Activated CD8-positive, alpha-beta T cell treated with anti-CD3 and anti-CD28 coated beads for 36 hours (primary cell): ENCODE data around the gene FAM217A. TPM values are rescaled to one million over a fixed set of nuclear protein-coding genes. Genes with fewer than 3 reads are reported as not detected.

Experiments
- ATAC-seq: fragments of 200-7000 bp; cut with Tn5 transposase; one replicate; pipeline ENCODE4 v1.10.0; 2021; ENCODE audit warnings: mild to moderate bottlenecking, moderate library complexity
- CTCF ChIA-PET: fragments of 350-600 bp; sonication (Branson Sonifier 250); formaldehyde crosslinking; loops from one replicate; lab custom pipeline; 2021; ENCODE audit warnings: antibody characterized with exemption; lab: Charles Lee
- POLR2A ChIA-PET: fragments of 350-600 bp; sonication (Branson Sonifier 250); formaldehyde crosslinking; loops from one replicate; lab custom pipeline; 2021; ENCODE audit warnings: antibody characterized with exemption; lab: Charles Lee
- DNase-seq: peaks from one replicate; pipeline ENCODE4 v3.0.0-alpha.2; 2020
- H3K27ac Mint-ChIP-seq: one replicate; pipeline ENCODE4 v1.8.0; 2021; ENCODE audit warnings: mild to moderate bottlenecking, mixed read lengths
- H3K27me3 Mint-ChIP-seq: one replicate; pipeline ENCODE4 v1.8.0; 2021; ENCODE audit warnings: mixed read lengths
- H3K36me3 Mint-ChIP-seq: one replicate; pipeline ENCODE4 v1.8.0; 2021; ENCODE audit warnings: low read depth, mixed read lengths
- H3K4me1 Mint-ChIP-seq: one replicate; pipeline ENCODE4 v1.8.0; 2021; ENCODE audit warnings: low read depth, mixed read lengths
- H3K4me3 Mint-ChIP-seq: one replicate; pipeline ENCODE4 v1.8.0; 2021; ENCODE audit warnings: mild to moderate bottlenecking, moderate library complexity, mixed read lengths
- H3K9me3 Mint-ChIP-seq: one replicate; pipeline ENCODE4 v1.8.0; 2021; ENCODE audit warnings: mixed read lengths
- CTCF ChIP-seq: fragments of 200-600 bp; IDR thresholded peaks from one replicate; pipeline ENCODE4 v1.8.0; 2022; ENCODE audit warnings: antibody characterized with exemption, mild to moderate bottlenecking
- intact Hi-C: fragments of 100-400 bp; cut with micrococcal nuclease; formaldehyde crosslinking; loops from one replicate; pipeline ENCODE4 v1.10.0; 2022
- total RNA-seq, 2 experiments: library from RNA; stranded (reverse); gene quantifications; one replicate each; pipeline ENCODE4 v1.2.3, GENCODE V29; 2021

Gene FAM217A
- total RNA-seq, 2 experiments from 2014 or later = not detected

GRCh38 chr6:4108561-4109093 lies 29.7 kb upstream of the FAM217A start:
- no peaks in the 10 kb centered on the region for H3K36me3 Mint-ChIP-seq
- no peak for TF ChIP-seq CTCF
- no peak overlapping the region for H3K27ac Mint-ChIP-seq
- CTCF ChIA-PET = interaction anchor here (1.4 kb wide), 1 partner anchor 9 kb away, joined by 5 read pairs; no protein-coding TSS in a partner anchor
- H3K27me3 Mint-ChIP-seq = no peaks in the 10 kb centered on the region
- no peaks in the 10 kb centered on the region for H3K4me1 Mint-ChIP-seq
- H3K4me3 Mint-ChIP-seq = no peak overlapping the region
- no peak for ATAC-seq
- DNase-seq = no peak
- peaks cover 9% of the 10 kb centered on the region for H3K9me3 Mint-ChIP-seq
- intact Hi-C loops = no loop called here
- POLR2A ChIA-PET = no interaction called here

- DNase-seq = no peak
- Mint-ChIP-seq H3K36me3 (no peaks in the 10 kb centered on the region), H3K27me3 (no peaks in the 10 kb centered on the region), H3K9me3 (peaks cover 5% of the 10 kb centered on the region), H3K27ac (no peak overlapping the region), H3K4me1 (no peaks in the 10 kb centered on the region), H3K4me3 (no peak overlapping the region)
- CTCF ChIA-PET = interaction anchor here (1.4 kb wide), 1 partner anchor 9 kb away, joined by 5 read pairs; no protein-coding TSS in a partner anchor
- no peak for ATAC-seq
- no peak for TF ChIP-seq CTCF
- intact Hi-C loops = no loop called here
- POLR2A ChIA-PET = no interaction called here
Observed at GRCh38 chr6:4107873-4108272, 28.9 kb upstream of the FAM217A start.

- no peaks in the 10 kb centered on the region for H3K27me3 Mint-ChIP-seq
- TF ChIP-seq CTCF = no peak
- no peak for ATAC-seq
Observed at GRCh38 chr6:4105980-4106536, 27.1 kb upstream of the FAM217A start.

GRCh38 chr6:4103929-4104328 lies 25.0 kb upstream of the FAM217A start:
- intact Hi-C loops = no loop called here
- CTCF ChIA-PET = no interaction called here
- no peak for ATAC-seq
- Mint-ChIP-seq H3K36me3 (no peaks in the 10 kb centered on the region), H3K4me1 (no peaks in the 10 kb centered on the region), H3K27me3 (no peaks in the 10 kb centered on the region), H3K27ac (no peak overlapping the region), H3K4me3 (no peak overlapping the region), H3K9me3 (no peaks in the 10 kb centered on the region)
- TF ChIP-seq CTCF = no peak
- POLR2A ChIA-PET = no interaction called here
- DNase-seq = no peak

More at GRCh38 chr6:4105980-4106536, 27.1 kb upstream of the FAM217A start:
- H3K4me3 Mint-ChIP-seq = no peak overlapping the region
- H3K4me1 Mint-ChIP-seq = no peaks in the 10 kb centered on the region
- no peaks in the 10 kb centered on the region for H3K9me3 Mint-ChIP-seq
- POLR2A ChIA-PET = interaction anchor here (0.6 kb wide), 1 partner anchor 296 kb away, joined by 3 read pairs; no protein-coding TSS in a partner anchor
- no peaks in the 10 kb centered on the region for H3K36me3 Mint-ChIP-seq
- intact Hi-C loops = no loop called here
- H3K27ac Mint-ChIP-seq = no peak overlapping the region
- CTCF ChIA-PET = no interaction called here
- no peak for DNase-seq

- H3K4me1 Mint-ChIP-seq = no peaks in the 10 kb centered on the region
- H3K4me3 Mint-ChIP-seq = no peak overlapping the region
- H3K27me3 Mint-ChIP-seq = no peaks in the 10 kb centered on the region
- H3K27ac Mint-ChIP-seq = no peak overlapping the region
- ATAC-seq = no peak
- H3K36me3 Mint-ChIP-seq = no peaks in the 10 kb centered on the region
- H3K9me3 Mint-ChIP-seq = no peaks in the 10 kb centered on the region
- intact Hi-C loops = no loop called here
- CTCF ChIA-PET = interaction anchor here (0.9 to 2.2 kb wide), 3 partner anchors 52 to 107 kb away, joined by 3 to 7 read pairs (median 3); no protein-coding TSS in a partner anchor
- no peak for TF ChIP-seq CTCF
- no peak for DNase-seq
- POLR2A ChIA-PET = no interaction called here
Observed at GRCh38 chr6:4102687-4103244, 23.8 kb upstream of the FAM217A start.
